Lower leg skin (tissue), 3 donors: Measurements from ENCODE around the gene ANO8.

Experiments
- CTCF ChIP-seq, 3 donors: fragments of 450-650 bp; IDR thresholded peaks; one replicate each; pipeline ENCODE4 v1.5.1; 2016; ENCODE audit warnings: antibody characterized with exemption in 3 of 3, mild to moderate bottlenecking in 3 of 3, moderate library complexity in 2 of 3
- POLR2A ChIP-seq, 2 donors: fragments of 450-650 bp; IDR thresholded peaks; one replicate each; pipeline ENCODE4 v1.6.1; 2016 to 2017; ENCODE audit warnings: antibody characterized with exemption in 2 of 2, mild to moderate bottlenecking in 1 of 2, moderate library complexity in 1 of 2

- TF ChIP-seq CTCF (IDR thresholded peaks at IDR 0.05), result no peak
- no peak for TF ChIP-seq POLR2A (IDR thresholded peaks at IDR 0.05)
Measured at GRCh38 chr19:17318966-17319365, 15.7 kb downstream of the ANO8 start.
